D341Med (cell line): ENCODE results near the gene ODC1.
"Not testable (repeated sequence)": the region's sequence is repeated elsewhere in the genome, so short reads cannot be mapped to it uniquely, and the experiment has no call there.

Source experiments
- DNase-seq: peaks from one replicate; pipeline ENCODE4 v3.0.0; 2012; ENCODE audit warnings: low spot score

ODC1 gene

DNA sequence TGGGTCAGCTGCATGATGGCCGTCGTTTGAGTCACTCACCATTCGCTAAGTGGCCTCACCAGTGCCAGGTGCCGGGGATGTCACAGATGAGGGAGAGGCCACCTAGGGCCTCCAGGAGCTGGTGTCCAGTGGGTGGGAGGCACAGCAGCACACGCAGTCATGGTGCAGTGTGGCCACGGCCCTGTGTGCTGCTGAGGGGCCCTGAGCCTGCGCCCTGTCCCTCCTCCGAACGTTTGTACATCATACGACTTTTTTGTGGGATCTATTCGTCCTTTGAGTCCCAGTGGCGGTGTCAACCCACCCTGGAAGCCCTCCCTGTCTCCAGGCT is 30.1 kb upstream of the ODC1 start:
- no peak for DNase-seq

DNA sequence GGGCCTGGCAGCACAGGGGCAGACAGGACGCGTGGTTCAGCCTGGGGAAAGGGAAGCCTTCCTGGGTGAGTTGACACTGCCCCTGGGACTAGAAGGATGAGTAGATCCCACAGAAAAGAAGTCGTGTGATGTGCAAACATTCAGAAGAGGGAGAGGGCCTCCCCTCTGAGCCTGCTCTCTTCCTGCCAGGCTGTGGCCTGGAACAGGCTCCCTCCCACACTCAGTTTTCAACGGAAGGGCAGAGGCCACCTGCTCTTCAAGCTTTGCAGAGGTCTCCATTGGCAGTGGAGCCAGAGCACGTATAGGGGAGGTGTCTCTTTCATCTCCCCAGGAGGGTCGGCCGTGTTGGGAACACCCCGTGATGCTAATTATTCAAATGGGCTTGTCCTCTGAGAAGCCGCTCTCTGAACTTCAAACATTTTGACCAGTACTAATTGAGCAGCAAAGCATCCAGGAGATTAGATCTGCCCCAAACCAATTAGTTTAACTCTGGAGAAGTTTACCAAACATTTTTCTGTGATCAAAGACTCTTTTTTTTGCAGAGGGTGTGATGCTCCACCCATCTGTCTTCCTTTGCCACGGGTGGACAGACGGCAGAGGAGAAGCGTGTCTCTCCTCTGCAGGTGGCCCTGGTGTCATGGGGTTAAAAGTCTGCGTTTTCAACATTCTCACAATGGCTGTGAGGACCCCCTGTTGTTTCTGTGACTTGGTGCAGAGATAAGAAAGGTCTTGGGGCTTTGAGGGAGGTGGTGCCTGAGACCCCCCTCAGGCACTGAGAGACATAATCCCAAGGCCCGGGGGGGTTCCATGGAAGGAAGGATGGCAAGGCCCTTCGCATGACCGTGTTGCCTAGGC is 29.5 kb upstream of the ODC1 start:
- no peak for DNase-seq

DNA sequence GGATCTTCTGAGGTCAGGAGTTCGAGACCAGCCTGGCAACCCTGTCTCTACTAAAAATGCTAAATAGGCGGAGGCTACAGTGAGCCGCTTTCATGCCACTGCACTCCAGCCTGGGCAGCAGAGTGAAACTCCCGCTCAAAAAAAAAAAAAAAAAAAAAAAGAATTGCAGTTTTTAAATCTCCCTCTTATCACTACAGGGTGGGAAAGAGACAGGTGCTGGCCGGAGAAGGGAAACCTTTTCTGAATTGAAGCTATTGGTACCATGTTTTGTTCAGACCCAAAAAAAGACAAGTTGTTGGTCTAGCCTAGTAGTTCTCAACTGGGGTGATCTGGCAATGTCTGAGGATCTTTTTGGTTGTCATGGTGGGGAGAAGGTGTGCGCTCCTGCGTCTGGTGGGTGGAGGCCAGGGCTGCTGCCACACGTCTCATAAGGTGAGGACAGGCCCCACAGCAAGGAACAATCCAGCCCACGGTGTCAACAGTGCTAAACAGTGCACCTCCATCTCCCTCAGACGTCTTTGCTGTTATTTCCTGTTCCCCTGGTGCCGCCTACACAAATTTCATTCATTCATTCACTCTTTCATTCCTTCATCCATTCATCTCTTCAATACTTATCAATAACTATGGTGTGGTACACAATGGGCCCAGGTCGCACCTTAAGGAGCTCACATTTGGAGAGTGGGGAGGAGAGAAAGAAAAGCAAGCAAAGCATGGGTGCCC is 28.8 kb upstream of the ODC1 start:
- no peak for DNase-seq

DNA sequence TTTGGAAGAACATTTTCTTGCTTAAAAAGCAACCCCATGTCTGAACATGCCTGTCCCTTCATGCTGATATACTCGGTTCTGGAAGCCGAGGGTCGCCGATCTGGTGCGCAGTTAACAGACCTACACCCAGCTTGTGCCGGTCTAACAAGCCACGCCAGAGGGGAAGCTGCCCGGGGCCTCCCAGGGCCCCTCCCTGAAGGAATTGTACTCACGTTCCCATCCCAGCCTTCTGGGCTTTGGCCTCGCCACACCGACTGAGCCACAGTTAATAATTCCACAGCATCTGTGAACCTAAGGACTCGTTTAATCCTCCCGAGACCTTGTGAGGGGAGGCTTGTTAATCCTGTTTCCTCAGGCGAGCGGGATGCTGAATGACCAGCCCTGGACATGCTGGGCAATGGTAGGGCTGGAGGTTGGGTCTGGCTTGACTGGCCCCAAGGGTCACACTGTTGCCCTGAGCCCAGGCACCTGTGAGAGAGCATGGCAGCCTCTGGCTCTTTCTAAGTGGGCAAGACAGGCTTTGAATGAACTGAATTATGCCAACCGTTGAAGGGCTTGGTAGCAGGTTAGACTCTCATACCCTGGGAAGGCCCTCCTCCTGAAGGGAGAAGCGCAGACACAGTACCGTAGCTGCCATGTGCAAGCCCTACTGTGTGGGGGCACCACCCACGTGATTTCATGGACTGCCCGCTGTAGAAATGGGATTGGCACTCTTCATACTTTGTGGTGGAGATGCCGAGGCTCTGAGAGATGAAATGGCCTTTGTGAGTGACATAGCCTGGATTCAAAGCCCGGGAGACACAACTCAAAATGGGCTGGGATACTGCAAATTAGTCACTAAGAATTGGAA is 27.9 kb upstream of the ODC1 start:
- DNase-seq = no peak

DNA sequence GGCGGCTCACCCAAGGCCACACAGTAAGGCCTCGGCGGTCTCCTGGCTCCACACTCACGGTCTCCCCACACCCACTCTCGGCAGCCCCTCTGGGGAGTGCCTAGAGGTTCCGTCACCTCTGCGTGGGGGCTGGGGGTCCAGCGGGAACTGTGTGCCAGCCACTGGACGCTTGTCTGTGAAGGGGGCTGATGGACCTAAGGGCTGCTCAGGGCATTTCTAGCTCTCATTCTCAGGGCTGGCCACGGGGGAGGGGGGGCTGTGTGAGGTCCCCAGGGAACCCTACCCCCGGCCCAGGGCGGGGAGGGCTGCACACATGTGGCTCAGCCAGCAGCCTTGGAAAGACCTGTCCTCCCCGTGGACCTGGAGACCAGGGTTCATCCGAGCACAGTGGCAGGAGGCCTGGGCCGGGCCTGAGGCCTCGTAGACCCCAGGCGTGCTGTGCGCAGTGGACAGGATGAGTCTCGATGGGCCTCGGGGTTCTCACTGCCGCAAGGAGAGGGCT is 27.1 kb upstream of the ODC1 start:
- DNase-seq = no peak

DNA sequence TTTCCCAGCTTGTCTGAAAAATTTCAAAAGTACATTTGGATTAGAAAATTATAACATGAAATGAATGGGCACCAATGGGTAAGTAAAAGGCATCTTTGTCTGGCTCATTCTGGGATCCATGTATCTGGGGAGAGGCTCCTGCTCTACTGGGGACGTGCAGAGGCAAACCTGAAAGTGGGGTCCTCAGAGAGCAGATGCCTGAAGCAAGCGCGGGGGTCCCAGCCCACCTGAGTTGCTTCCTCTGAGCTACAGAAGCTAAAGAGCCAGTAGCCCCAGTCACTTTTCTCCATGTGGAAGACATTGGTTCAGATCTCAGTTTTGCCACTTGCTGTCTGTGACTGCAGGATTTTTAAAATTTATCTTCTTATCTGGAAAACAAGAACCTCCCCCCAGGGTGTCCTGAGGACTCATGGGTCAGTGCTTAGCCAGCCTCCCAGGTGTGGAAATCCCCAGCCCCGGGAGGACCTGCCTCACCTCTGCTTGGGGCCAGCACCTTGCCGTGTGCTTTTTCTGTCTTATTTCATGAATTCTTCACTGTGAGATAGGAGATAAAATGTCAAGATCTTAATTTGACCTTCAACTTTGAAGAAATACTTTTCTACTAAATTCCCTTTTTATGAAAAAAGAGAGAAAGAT is 25.1 kb upstream of the ODC1 start:
- no peak for DNase-seq

DNA sequence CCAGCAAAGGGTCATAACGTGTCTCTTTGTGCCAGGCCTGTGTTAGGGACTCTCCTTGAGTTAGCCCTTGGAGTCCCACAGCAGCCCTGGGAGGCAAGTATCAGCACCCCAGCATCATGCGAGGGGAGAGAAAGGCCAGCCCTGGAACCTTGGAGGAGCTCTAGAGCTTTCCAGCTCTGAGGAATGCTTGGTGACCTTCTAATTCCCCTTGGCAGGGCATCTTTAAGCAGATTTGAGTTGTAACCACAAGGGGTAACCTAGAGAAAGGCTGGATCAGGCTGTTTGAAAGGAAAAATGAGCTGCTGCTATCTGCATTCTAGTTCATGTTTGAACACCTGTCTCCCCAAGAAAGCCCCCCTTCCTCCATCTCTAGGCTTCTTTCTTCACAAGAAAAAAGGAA is 23.8 kb upstream of the ODC1 start:
- DNase-seq = no peak

DNA sequence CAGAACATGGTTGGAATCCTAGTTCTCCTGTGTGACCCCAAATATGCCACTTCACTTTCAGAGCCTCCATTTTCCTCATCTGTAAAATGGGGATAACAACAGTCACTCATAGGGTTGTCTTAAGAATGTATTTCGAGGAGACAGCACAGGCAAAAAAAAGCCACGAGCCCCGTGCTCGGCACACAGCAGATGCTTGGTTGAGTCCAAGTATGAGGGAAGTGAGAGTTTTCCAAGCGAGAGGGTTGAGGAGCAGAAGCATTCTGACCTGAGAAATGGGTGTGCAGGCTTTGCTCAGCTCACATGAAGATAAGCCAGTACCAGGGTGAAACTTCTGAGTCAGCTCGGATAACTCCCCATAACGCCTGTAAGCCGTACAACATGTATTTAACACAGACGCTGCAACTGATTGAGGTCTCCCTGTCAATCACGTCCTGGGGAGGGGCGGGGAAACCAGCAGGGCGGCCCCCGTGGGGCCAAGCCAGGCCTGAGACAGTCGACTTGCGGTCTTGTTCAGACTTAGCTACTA is 23.0 kb upstream of the ODC1 start:
- no peak for DNase-seq

DNA sequence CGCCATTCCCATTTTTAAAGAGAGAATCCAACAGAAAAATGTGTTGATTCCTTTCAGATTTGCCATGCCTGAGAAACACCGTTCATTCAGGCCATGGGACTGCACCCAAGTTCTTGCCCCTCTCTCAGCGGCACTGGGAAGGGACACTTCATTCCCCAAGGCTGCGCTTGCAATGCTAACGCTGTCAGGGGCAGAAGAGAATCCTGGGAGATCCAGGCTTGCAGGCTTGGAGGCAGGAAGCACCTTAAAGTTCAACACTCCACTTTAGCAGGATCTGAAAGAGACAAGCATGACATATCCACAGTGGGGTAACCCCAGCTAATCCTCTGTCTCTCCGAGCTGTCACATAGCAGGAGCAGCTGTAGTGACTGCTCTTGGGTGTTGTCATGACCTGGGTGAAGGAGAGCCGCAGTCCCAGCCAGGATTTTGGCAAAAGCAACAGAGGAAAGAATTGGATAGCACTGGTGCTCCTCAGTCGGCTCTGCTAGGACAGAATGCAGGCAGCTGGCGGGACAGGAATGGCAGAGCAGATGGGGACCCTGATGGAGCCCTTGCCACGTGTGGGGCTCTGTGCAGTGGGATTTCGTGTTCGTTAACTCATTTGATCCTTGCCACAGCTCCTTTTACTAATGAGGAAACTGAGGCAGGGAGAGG is 22.0 kb upstream of the ODC1 start:
- peak; percentile 13 for DNase-seq

DNA sequence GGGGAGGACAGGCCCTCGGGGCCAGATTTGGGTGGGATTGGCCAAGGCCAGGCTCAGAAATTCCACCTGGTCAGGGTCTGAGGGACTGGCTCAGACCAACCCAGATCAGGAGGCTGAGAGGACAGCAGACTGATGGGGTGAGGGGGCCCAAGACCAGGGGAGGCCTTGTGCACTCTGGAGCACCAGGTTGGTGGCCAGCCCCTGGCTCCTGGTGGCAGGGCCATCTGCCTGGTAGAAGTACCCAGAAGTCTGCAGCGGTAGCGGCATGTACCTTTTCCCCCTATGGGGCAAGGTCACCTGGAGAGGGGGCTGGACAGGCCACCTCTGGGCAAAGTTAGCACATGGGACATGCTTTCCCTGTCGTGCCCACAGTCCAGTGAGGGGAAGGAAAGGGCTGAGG is 21.2 kb upstream of the ODC1 start:
- peak; percentile 14 for DNase-seq

DNA sequence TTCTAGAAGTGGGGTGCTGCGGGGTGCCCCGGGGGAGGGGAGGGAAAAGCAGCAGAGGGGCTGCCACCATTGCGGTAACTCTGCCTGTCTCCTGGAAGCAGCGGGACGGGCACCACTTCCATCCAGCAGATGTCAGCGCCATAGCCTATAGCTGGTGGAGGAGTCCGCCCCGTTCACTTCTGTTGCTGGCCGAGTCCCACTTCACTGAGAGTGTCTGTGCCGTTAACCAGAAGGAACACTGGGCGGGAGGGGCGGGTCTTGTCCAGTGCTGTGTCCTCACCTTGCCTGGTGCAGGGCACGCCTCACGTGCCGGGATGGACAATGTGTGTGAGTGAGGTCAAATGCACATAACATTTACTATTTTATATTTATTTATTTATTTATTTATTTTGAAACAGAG is 19.3 kb upstream of the ODC1 start:
- no peak for DNase-seq

DNA sequence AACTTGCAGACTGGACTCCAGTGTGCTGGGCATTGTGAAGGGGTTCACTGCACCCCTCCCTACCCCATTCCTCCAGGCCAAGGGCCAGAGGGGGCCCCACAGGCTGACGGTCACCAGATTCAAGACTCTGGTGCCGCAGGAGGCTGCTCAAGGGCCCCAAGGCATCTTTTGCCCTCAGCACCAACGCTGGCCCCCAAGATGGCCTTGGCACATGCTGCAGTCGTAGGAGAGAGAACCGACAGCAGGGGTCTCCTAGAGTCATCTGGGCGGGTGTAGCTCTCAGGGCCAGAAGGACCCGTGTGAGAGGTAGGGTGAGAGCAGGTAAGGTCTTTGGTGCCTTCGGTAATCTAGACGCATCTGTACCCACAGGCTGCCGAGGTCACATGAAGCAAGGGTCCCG is 18.7 kb upstream of the ODC1 start:
- peak; percentile 14 for DNase-seq

DNA sequence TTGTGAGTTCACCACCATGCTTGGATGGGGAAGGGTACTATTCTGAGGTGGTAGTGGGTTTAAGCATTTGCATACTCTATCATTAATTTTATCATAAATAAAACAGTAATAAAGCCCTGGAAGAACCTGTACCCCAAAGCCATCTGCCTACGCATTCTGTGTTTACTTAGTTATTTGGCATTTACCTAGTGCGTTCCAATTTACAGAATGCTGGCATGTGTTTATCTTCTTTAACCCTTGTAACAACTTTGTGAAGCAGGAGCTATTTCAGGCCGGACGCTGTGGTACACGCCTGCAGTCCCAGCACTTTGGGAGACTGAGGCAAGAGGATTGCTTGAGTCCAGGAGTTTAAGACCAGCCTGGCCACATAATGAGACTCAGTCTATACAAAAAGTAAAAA is 17.8 kb upstream of the ODC1 start:
- no peak for DNase-seq

DNA sequence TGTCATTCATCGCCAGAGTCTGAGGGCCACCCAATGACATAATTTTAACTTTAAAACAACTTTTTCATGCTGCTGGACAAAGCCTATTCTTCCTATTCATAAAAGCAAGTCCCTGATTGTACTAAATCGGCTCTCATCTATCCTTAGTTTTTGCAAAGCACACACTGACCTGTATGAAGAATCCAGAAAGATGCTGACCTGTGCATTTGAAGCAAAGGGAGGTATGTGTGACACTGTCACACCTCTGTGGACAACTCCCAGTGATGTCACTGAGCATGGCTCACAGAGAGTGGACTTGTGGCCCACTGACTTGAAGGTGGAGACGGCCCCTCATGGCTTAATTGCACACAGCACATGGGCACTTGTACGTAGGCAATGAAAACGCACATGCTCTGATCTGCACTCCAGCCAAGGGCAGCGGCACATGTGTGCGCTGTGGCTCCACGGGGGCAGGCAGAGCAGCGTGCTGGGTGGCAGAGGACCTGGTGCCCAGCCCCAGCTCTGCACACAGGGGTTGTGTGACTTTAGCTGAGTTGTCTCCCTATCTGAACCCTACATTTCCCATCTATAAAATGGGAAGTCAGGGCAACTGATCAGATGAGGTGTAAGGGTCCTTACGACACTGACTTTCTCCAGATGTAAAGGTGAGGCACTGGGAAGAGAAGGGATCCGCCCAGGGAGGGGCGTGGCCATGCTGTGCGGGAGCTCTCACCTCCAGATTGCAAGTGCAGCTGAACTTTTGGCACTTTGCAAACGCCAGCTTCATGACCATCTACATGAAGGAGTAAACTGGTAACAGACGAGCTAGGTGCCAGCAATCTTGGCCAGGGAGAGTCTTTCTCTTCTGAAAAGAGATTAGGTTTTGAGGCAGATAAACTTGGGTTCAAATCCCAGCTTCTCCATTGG is 14.3 kb upstream of the ODC1 start:
- no peak for DNase-seq

DNA sequence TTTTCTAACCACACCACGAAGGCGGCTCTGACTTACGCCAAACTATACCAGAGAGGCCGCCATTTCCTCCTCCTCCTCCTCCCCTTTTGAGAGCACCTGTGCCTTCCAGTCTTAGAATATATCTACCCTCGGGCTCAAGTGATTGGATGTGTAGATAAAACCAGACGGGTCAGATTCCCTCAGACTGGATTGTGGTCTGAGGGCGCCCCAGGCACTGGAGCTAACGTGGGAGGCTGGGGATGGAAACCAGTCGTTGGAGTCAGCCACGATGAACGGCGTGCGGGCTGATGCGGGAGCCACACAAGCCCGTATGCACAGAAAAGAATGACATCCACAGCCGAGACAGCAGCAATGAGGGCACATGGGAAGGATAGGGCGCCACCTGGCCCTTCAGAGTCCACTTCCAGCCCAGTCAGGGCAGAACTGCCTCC is 12.3 kb upstream of the ODC1 start:
- DNase-seq = no peak

DNA sequence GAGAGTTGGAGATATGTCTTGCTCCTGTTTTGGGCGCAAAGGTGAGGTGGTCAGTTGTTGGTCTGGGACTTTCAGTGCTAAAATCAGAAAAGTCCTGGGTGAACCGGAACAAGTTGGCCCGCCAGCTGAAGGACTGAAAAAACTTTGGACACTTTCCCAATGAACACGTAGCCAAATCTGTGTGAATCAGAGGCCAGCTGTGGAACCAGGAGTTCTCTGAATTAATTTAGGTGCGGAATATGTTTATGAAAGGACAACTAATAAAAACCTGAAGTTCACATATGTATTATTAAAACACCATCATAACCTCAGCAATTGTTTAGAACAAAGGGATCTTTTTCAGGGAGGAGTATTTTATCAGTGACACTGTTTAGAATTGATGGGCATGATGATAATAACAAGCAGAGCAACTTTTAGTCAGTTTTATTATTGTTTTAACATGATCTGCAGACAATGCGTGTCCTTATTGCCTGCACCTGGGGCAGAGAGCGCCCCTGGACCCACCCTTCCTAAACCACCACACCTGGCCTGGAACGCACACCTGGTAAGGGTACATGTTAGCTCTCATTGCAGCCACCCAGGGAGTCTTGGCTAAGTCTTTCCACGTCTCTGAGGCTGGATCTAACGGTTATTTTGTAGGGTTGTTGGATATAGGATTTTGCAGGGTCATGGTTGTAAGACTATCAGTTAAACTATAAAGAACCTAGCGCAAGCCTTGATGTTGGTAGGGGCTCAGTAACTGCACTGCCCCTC is 9.9 kb upstream of the ODC1 start:
- no peak for DNase-seq

DNA sequence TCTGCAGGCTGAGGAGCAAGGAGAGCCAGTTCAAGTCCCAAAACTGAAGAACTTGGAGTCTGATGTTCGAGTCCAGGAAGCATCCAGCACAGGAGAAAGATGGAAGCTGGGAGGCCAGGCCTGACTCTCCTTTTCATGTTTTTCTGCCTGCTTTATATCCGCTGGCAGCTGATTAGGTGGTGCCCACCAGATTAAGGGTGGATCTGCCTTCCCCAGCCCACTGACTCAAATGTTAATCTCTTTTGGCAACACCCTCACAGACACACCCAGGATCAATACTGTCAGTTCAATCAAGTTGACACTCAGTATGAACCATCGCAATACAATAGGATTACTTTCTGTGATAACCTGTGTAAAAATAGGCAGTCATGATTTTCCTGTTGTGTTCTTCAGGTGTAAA is 9.1 kb upstream of the ODC1 start:
- DNase-seq = not testable (repeated sequence)

DNA sequence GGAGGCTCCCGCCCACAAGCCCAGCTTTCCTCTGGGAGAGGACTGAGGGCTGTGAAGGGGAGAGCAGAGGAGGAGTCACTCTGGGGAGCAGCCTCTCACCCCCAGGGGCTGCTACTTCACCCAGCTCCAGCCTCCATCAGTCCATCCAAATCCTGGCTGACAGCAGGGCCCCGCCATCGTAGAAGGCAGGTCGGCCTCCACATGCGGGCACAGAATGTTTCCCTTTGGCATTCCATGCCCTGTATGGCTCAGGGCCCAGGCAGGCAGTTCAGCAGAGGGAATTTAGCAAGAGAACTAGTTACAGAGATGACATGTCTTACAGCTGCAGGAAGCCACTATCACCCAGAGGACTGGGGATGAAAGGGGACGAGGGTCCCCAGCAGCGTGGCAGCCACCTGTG is 6.4 kb upstream of the ODC1 start:
- DNase-seq = no peak

DNA sequence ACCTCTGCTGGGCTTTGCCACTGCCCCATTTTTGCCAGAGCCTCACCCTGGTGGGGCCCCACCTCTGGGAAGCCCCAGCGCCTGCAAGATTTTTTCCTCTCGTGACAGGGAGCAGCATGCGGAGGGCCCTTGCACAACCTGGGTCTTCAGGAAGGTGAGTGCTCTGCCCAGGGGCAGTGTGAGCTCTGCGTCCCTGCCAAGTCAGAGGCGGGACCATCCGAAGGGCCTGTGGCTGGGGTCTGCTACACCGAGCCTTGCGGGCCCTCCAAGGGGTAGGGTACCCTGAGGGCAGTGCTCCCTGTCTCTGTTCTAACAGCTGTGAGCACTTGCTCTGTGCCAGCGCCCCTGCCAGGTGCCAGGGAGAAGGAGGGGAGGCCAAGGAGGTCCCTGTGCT is 5.8 kb upstream of the ODC1 start:
- no peak for DNase-seq
